H1 (cell line): ENCODE results near the gene NR5A1. TPM values are rescaled to one million over a fixed set of nuclear protein-coding genes. Genes with fewer than 3 reads are reported as not detected.

Source experiments
- CTCF ChIA-PET: fragments of 300-600 bp; sonication (Branson Sonifier 250); formaldehyde crosslinking; loops from one replicate; lab custom pipeline; 2021; ENCODE audit not compliant: partially characterized antibody; lab: Charles Lee
- POLR2A ChIA-PET: fragments of 300-600 bp; sonication (Branson Sonifier 250); formaldehyde crosslinking; loops from one replicate; lab custom pipeline; 2021; ENCODE audit warnings: inconsistent platforms; ENCODE audit not compliant: partially characterized antibody; lab: Charles Lee
- DNase-seq, 2 experiments: peaks; one replicate each; pipeline versions ENCODE4 v3.0.0 to v3.0.0-alpha.2; 2010 to 2022; ENCODE audit warnings: low spot score in 2 of 2, low read depth in 1 of 2, mixed read lengths in 1 of 2
- FAIRE-seq: peaks from 2 replicates; lab custom pipeline; 2011; peaks lifted over from hg19 to GRCh38; lab: Jason Lieb, UNC
- H2AFZ ChIP-seq: 2 replicates; pipeline ENCODE4 v1.8.1; 2012; ENCODE audit warnings: low read length, inconsistent platforms
- H2AK5ac ChIP-seq: 2 replicates; pipeline ENCODE4 v1.6.1; 2013; ENCODE audit warnings: low read depth, low read length
- H2BK120ac ChIP-seq: replicated peaks from 2 replicates; pipeline ENCODE3; 2013; ENCODE audit warnings: low read depth, low read length, inconsistent platforms
- H2BK12ac ChIP-seq: 2 replicates; pipeline ENCODE4 v1.6.1; 2013; ENCODE audit warnings: low read depth, low read length
- H2BK15ac ChIP-seq: 2 replicates; pipeline ENCODE4 v1.6.1; 2013; ENCODE audit warnings: low read length
- H2BK20ac ChIP-seq: 2 replicates; pipeline ENCODE4 v1.6.1; 2013; ENCODE audit warnings: low read length
- H2BK5ac ChIP-seq: 2 replicates; pipeline ENCODE4 v1.6.1; 2013; ENCODE audit warnings: low read depth, low read length
- H3K14ac ChIP-seq: 2 replicates; pipeline ENCODE4 v1.6.1; 2013; ENCODE audit warnings: inconsistent platforms; ENCODE audit not compliant: insufficient read length
- H3K18ac ChIP-seq: 2 replicates; pipeline ENCODE4 v1.6.1; 2013; ENCODE audit warnings: low read length; ENCODE audit errors: extremely low read depth
- H3K23ac ChIP-seq: 2 replicates; pipeline ENCODE4 v1.6.1; 2013; ENCODE audit warnings: inconsistent platforms; ENCODE audit not compliant: insufficient read length
- H3K23me2 ChIP-seq: 2 replicates; pipeline ENCODE4 v1.6.1; 2013; ENCODE audit warnings: low read depth, low read length
- H3K27ac ChIP-seq: 2 replicates; pipeline ENCODE4 v1.6.1; 2011; ENCODE audit warnings: low read depth, low read length, inconsistent platforms
- H3K27me3 ChIP-seq, 4 experiments: replicated peaks in 1 of 4; 1 replicate in 1 of 4; 2 replicates in 3 of 4; pipeline versions ENCODE4 v1.6.1 to v1.8.1; 2011 to 2013; ENCODE audit warnings: low read length in 3 of 4, mild to moderate bottlenecking in 3 of 4, inconsistent platforms in 2 of 4, mixed read lengths in 2 of 4, moderate library complexity in 1 of 4; ENCODE audit not compliant: control insufficient read depth in 3 of 4, insufficient read depth in 3 of 4; ENCODE audit errors: extremely low read depth in 1 of 4
- H3K36me3 ChIP-seq, 4 experiments: 2 replicates each; pipeline versions ENCODE4 v1.6.1 to v1.8.1; 2011 to 2013; ENCODE audit warnings: mild to moderate bottlenecking in 4 of 4, low read length in 3 of 4, moderate library complexity in 2 of 4, control low read depth in 1 of 4, inconsistent platforms in 1 of 4; ENCODE audit not compliant: insufficient read depth in 4 of 4, control insufficient read depth in 2 of 4
- H3K4ac ChIP-seq: replicated peaks from 2 replicates; pipeline ENCODE3; 2013; ENCODE audit warnings: low read length, low read depth, mixed read lengths, inconsistent platforms; ENCODE audit not compliant: insufficient read length
- H3K4me1 ChIP-seq, 4 experiments: replicated peaks in 1 of 4; 1 replicate in 1 of 4; 2 replicates in 3 of 4; pipeline versions ENCODE4 v1.6.1 to v1.8.1; 2011 to 2013; ENCODE audit warnings: low read length in 3 of 4, inconsistent platforms in 2 of 4, mixed read lengths in 1 of 4; ENCODE audit not compliant: insufficient read depth in 4 of 4, control insufficient read depth in 3 of 4
- H3K4me2 ChIP-seq, 2 experiments: 2 replicates each; pipeline versions ENCODE4 v1.6.1 to v1.8.1; 2011 to 2013; ENCODE audit warnings: low read depth in 2 of 2, low read length in 2 of 2, control low read depth in 1 of 2, inconsistent platforms in 1 of 2, mild to moderate bottlenecking in 1 of 2; ENCODE audit not compliant: insufficient read depth in 1 of 2
- H3K4me3 ChIP-seq, 4 experiments: fragments of 200-600, 300-600 bp in 1 of 4; sonication (generic), shearing (Covaris generic), sonication (Bioruptor Twin) in 1 of 4; 2 replicates each; pipeline versions ENCODE4 v1.5.1 to v1.8.1; 2011 to 2016; ENCODE audit warnings: low read length in 4 of 4, low read depth in 3 of 4, control low read depth in 2 of 4, inconsistent platforms in 2 of 4, mild to moderate bottlenecking in 2 of 4, mixed read lengths in 1 of 4, moderate library complexity in 1 of 4; ENCODE audit not compliant: insufficient read depth in 2 of 4; ENCODE audit errors: extremely low read depth in 1 of 4
- H3K56ac ChIP-seq: replicated peaks from 2 replicates; pipeline ENCODE3; 2013; ENCODE audit warnings: low read depth, mild to moderate bottlenecking, mixed read lengths, low read length, inconsistent platforms; ENCODE audit not compliant: insufficient read length
- H3K79me1 ChIP-seq: 2 replicates; pipeline ENCODE4 v1.6.1; 2013; ENCODE audit warnings: low read depth, low read length, control low read depth
- H3K79me2 ChIP-seq, 2 experiments: 2 replicates each; pipeline versions ENCODE4 v1.6.1 to v1.8.1; 2012 to 2013; ENCODE audit warnings: low read length in 2 of 2, mild to moderate bottlenecking in 2 of 2, inconsistent platforms in 1 of 2; ENCODE audit not compliant: insufficient read depth in 2 of 2, control insufficient read depth in 1 of 2
- H3K9ac ChIP-seq, 4 experiments: replicated peaks in 1 of 4; 1 replicate in 1 of 4; 2 replicates in 3 of 4; pipeline versions ENCODE4 v1.6.1 to v1.8.1; 2011 to 2013; ENCODE audit warnings: low read depth in 3 of 4, low read length in 3 of 4, control low read depth in 2 of 4, mild to moderate bottlenecking in 2 of 4, moderate library complexity in 2 of 4, inconsistent platforms in 1 of 4; ENCODE audit errors: extremely low read depth in 1 of 4
- H3K9me3 ChIP-seq, 2 experiments: 2 replicates each; pipeline versions ENCODE4 v1.6.1 to v1.8.1; 2012 to 2013; ENCODE audit warnings: mild to moderate bottlenecking in 2 of 2, moderate library complexity in 2 of 2, control low read depth in 1 of 2, inconsistent platforms in 1 of 2, low read depth in 1 of 2, low read length in 1 of 2, mixed read lengths in 1 of 2; ENCODE audit not compliant: insufficient read depth in 2 of 2
- H4K20me1 ChIP-seq, 2 experiments: replicated peaks in 1 of 2; 2 replicates each; pipeline versions ENCODE3 to v1.8.1; 2011 to 2013; ENCODE audit warnings: inconsistent platforms in 2 of 2, low read length in 2 of 2, mild to moderate bottlenecking in 1 of 2; ENCODE audit not compliant: insufficient read depth in 2 of 2, control insufficient read depth in 1 of 2
- H4K5ac ChIP-seq: 2 replicates; pipeline ENCODE4 v1.6.1; 2013; ENCODE audit warnings: low read length, low read depth, mixed read lengths, inconsistent platforms; ENCODE audit not compliant: insufficient read length
- H4K8ac ChIP-seq: 2 replicates; pipeline ENCODE4 v1.8.0; 2013; ENCODE audit warnings: mild to moderate bottlenecking, moderate library complexity, low read length, inconsistent platforms; ENCODE audit not compliant: insufficient read depth; ENCODE audit errors: extremely low read depth
- H4K91ac ChIP-seq: replicated peaks from 2 replicates; pipeline ENCODE3; 2013; ENCODE audit warnings: low read length, mixed read lengths, inconsistent platforms; ENCODE audit not compliant: insufficient read length
- CBX5 ChIP-seq: fragments of 300-800, 300-1000 bp; sonication (generic); IDR thresholded peaks from 2 replicates; pipeline ENCODE4 v1.7.1; 2016; ENCODE audit warnings: antibody characterized with exemption, low read length, low read depth
- EGR1 ChIP-seq: IDR thresholded peaks from 2 replicates; pipeline ENCODE4 v1.6.1; 2011; ENCODE audit warnings: low read depth, low read length, borderline replicate concordance
- GTF2F1 ChIP-seq: IDR thresholded peaks from 2 replicates; pipeline ENCODE4 v1.6.1; 2012; ENCODE audit warnings: low read depth, low read length, improper control_type of control experiment, borderline replicate concordance
- HDAC6 ChIP-seq: IDR thresholded peaks from one replicate; pipeline ENCODE4 v1.7.1; 2012; ENCODE audit warnings: low read depth, mild to moderate bottlenecking, inconsistent platforms, low read length, moderate library complexity
- JUN ChIP-seq: IDR thresholded peaks from 2 replicates; pipeline ENCODE4 v1.6.1; 2011; ENCODE audit warnings: low read depth, mild to moderate bottlenecking, improper control_type of control experiment, low read length
- KDM1A ChIP-seq: fragments of 200-600, 300-600 bp; sonication (generic); IDR thresholded peaks from 2 replicates; pipeline ENCODE4 v1.7.1; 2016; ENCODE audit warnings: mild to moderate bottlenecking, low read length, borderline replicate concordance
- TEAD4 ChIP-seq: IDR thresholded peaks from 2 replicates; pipeline ENCODE4 v1.6.1; 2012; ENCODE audit warnings: low read depth, low read length, inconsistent platforms, mixed read lengths
- WGBS, 2 experiments: shearing (Covaris generic) in 1 of 2; methylation state at CpG; one replicate each; pipeline versions ENCODE4 v1.1.6 to v1.1.7; 2013 to 2015; ENCODE audit warnings: low lambda C conversion rate in 2 of 2, mixed read lengths in 2 of 2, inconsistent platforms in 1 of 2, low coverage in 1 of 2, missing lambda C conversion rate in 1 of 2; ENCODE audit not compliant: insufficient replicate concordance in 2 of 2, insufficient coverage in 1 of 2, insufficient read length in 1 of 2; ENCODE audit errors: extremely low coverage in 1 of 2, missing lambda C conversion rate in 1 of 2; 5-methylcytosine and 5-hydroxymethylcytosine counted together
- polyA plus RNA-seq, 7 experiments: library from polyadenylated mRNA; depleted of rRNA in 3 of 7; stranded (reverse) in 5 of 7; unstranded in 2 of 7; fragments of >200 nt in 5 of 7; fragments of 200-250 nt in 2 of 7; gene quantifications; 1 replicate in 5 of 7; 2 replicates in 1 of 7; 4 replicates in 1 of 7; pipeline versions ENCODE4 v1.2.1 to v1.2.3, GENCODE V29; 2011 to 2013; ENCODE audit warnings: missing spikeins in 2 of 7, mixed read lengths in 2 of 7
- total RNA-seq: library from RNA; stranded (reverse); fragmentation: NEBNext Ultra II Directional; extraction: Animal tissue kit (Norgen Biotek cat#: 25700); gene quantifications from 2 replicates; pipeline ENCODE4 v1.2.1, GENCODE V29; 2021

The NR5A1 gene
- total and polyA plus RNA-seq, 2 of the 8 experiments (the other 6 are each of a cell fraction or from before 2014, with no cell fraction given): 0.29 to 0.58 TPM

GRCh38 chr9:124444166-124444565 lies 63.0 kb downstream of the NR5A1 start:
- Histone ChIP-seq H3K4ac (no peak overlapping the region), H3K4me1 (peaks cover 0 to 4% (median 0%) of the 10 kb centered on the region in 4 experiments; a peak in 1 of 7 replicates), H3K36me3 (no peaks in the 10 kb centered on the region), H4K91ac (no peak overlapping the region), H3K18ac (no peak overlapping the region), H4K5ac (no peak overlapping the region), H3K4me3 (no peak overlapping the region), H3K79me1 (no peaks in the 10 kb centered on the region), H3K27ac (no peak overlapping the region), H4K8ac (no peak overlapping the region), H4K20me1 (no peaks in the 10 kb centered on the region), H3K23me2 (no peaks in the 10 kb centered on the region), H3K4me2 (no peak overlapping the region), H3K9ac (no peak overlapping the region), H2BK20ac (no peak overlapping the region), H3K14ac (no peak overlapping the region), H3K79me2 (no peaks in the 10 kb centered on the region), H2BK120ac (no peak overlapping the region), H3K56ac (no peak overlapping the region), H3K27me3 (no peaks in the 10 kb centered on the region; a peak in 1 of 7 replicates), H2AK5ac (no peak overlapping the region), H3K23ac (no peak overlapping the region), H2BK12ac (no peak overlapping the region), H2BK5ac (no peak overlapping the region), H2AFZ (no peak overlapping the region), H3K9me3 (no peaks in the 10 kb centered on the region), H2BK15ac (no peak overlapping the region)
- ChIA-PET POLR2A (no interaction called here), CTCF (interaction anchor here (2.2 to 2.5 kb wide), 2 partner anchors 10 to 25 kb away, joined by 5 to 16 read pairs; no protein-coding TSS in a partner anchor)
- FAIRE-seq (no peak), DNase-seq (no peak)
- TF ChIP-seq EGR1: no peak
- no peak for TF ChIP-seq GTF2F1
- TF ChIP-seq JUN: no peak
- no peak for TF ChIP-seq TEAD4
- TF ChIP-seq CBX5: no peak
- TF ChIP-seq HDAC6: no peak
- TF ChIP-seq KDM1A: no peak
- 96% methylated on average over 2 of the region's 3 CpGs; no CpG with 5 or more reads in 1 of the 2 experiments for WGBS, 2 experiments
